Ishikawa (cell line): ENCODE measurements around the gene GMEB2.

Experiments used
- CEBPB ChIP-seq: IDR thresholded peaks from 2 replicates; pipeline ENCODE4 v1.6.1; 2012
- CREB1 ChIP-seq: IDR thresholded peaks from 2 replicates; pipeline ENCODE4 v1.6.1; 2012; ENCODE audit warnings: low read depth
- EGR1 ChIP-seq: IDR thresholded peaks from 2 replicates; pipeline ENCODE4 v1.6.1; 2012
- EP300 ChIP-seq: IDR thresholded peaks from 2 replicates; pipeline ENCODE4 v1.6.1; 2012; ENCODE audit warnings: borderline replicate concordance
- FOXM1 ChIP-seq: IDR thresholded peaks from 2 replicates; pipeline ENCODE4 v1.6.1; 2012; ENCODE audit warnings: low read depth, borderline replicate concordance
- NFIC ChIP-seq: IDR thresholded peaks from 2 replicates; pipeline ENCODE4 v1.6.1; 2012
- RAD21 ChIP-seq: IDR thresholded peaks from 2 replicates; pipeline ENCODE4 v1.6.1; 2012; ENCODE audit warnings: low read depth
- TAF1 ChIP-seq: IDR thresholded peaks from 2 replicates; pipeline ENCODE4 v1.6.1; 2012; ENCODE audit warnings: low read depth, mild to moderate bottlenecking
- TCF12 ChIP-seq: IDR thresholded peaks from 2 replicates; pipeline ENCODE4 v1.6.1; 2012; ENCODE audit warnings: low read depth
- TEAD4 ChIP-seq: IDR thresholded peaks from 2 replicates; pipeline ENCODE4 v1.6.1; 2012
- USF1 ChIP-seq: IDR thresholded peaks from 2 replicates; pipeline ENCODE4 v1.6.1; 2012
- YY1 ChIP-seq: IDR thresholded peaks from 2 replicates; pipeline ENCODE4 v1.6.1; 2012; ENCODE audit warnings: low read depth
- ZBTB7A ChIP-seq: IDR thresholded peaks from 2 replicates; pipeline ENCODE4 v1.6.1; 2012; ENCODE audit warnings: low read depth
- TF ChIP-seq, protein P1 (sequence below): IDR thresholded peaks from 2 replicates; pipeline ENCODE4 v1.6.1; 2012
- TF ChIP-seq, protein P2 (sequence below): IDR thresholded peaks from 2 replicates; pipeline ENCODE4 v1.6.1; 2012; ENCODE audit warnings: low read depth, mild to moderate bottlenecking

The GMEB2 gene

GRCh38 chr20:63577317-63577894, 49.5 kb downstream of the GMEB2 start:
- 0 out of 2 replicates have a peak, but pooled peaks have one; percentile 14 for TF ChIP-seq NFIC
- no peak for TF ChIP-seq EGR1

GRCh38 chr20:63576311-63576710, 50.6 kb downstream of the GMEB2 start:
- TF ChIP-seq USF1 (no peak), CEBPB (no peak), EGR1 (no peak), EP300 (no peak), YY1 (no peak), CREB1 (no peak), NFIC (no peak), TAF1 (no peak), TEAD4 (no peak), FOXM1 (no peak), TCF12 (no peak), ZBTB7A (no peak), RAD21 (no peak)
- TF ChIP-seq, protein P1, sequence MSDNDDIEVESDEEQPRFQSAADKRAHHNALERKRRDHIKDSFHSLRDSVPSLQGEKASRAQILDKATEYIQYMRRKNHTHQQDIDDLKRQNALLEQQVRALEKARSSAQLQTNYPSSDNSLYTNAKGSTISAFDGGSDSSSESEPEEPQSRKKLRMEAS: no peak
- TF ChIP-seq, protein P2, sequence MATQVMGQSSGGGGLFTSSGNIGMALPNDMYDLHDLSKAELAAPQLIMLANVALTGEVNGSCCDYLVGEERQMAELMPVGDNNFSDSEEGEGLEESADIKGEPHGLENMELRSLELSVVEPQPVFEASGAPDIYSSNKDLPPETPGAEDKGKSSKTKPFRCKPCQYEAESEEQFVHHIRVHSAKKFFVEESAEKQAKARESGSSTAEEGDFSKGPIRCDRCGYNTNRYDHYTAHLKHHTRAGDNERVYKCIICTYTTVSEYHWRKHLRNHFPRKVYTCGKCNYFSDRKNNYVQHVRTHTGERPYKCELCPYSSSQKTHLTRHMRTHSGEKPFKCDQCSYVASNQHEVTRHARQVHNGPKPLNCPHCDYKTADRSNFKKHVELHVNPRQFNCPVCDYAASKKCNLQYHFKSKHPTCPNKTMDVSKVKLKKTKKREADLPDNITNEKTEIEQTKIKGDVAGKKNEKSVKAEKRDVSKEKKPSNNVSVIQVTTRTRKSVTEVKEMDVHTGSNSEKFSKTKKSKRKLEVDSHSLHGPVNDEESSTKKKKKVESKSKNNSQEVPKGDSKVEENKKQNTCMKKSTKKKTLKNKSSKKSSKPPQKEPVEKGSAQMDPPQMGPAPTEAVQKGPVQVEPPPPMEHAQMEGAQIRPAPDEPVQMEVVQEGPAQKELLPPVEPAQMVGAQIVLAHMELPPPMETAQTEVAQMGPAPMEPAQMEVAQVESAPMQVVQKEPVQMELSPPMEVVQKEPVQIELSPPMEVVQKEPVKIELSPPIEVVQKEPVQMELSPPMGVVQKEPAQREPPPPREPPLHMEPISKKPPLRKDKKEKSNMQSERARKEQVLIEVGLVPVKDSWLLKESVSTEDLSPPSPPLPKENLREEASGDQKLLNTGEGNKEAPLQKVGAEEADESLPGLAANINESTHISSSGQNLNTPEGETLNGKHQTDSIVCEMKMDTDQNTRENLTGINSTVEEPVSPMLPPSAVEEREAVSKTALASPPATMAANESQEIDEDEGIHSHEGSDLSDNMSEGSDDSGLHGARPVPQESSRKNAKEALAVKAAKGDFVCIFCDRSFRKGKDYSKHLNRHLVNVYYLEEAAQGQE: no peak

- TF ChIP-seq CEBPB (peak; percentile 74), NFIC (no peak)
These were observed 51.8 kb downstream of the GMEB2 start for GRCh38 chr20:63574829-63575743.

GRCh38 chr20:63574156-63574828, 52.6 kb downstream of the GMEB2 start, which contains the start of gene HELZ2:
TSS of gene HELZ2 (minus strand) at chr20:63574239. CDS start at chr20:63572385, 1,854 bp downstream.
- TF ChIP-seq CEBPB: no peak
- no peak for TF ChIP-seq FOXM1
- TF ChIP-seq TAF1: no peak
- TF ChIP-seq, protein P1: no peak
- TF ChIP-seq ZBTB7A: no peak
- no peak for TF ChIP-seq YY1
- no peak for TF ChIP-seq USF1

GRCh38 chr20:63573647-63574131, 53.2 kb downstream of the GMEB2 start:
- TF ChIP-seq, protein P1: no peak
- TF ChIP-seq FOXM1 (no peak), YY1 (no peak), ZBTB7A (no peak), TAF1 (no peak), USF1 (no peak)
- TF ChIP-seq, protein P2: no peak
